T-helper 1 cell treated with Interleukin-12 subunit alpha and Interleukin-12 subunit beta and Interleukin-4 antibody, amounts not matched to agents 30 μg/mL and 1 μg/mL, for 36 hours (primary cell): ENCODE results near the gene ALPI.

Source experiments
- H3K27ac Mint-ChIP-seq: one replicate; pipeline ENCODE4 v1.8.0; 2021; ENCODE audit warnings: mild to moderate bottlenecking, mixed read lengths
- H3K27me3 Mint-ChIP-seq: one replicate; pipeline ENCODE4 v1.8.0; 2021; ENCODE audit warnings: low read depth, mixed read lengths
- H3K36me3 Mint-ChIP-seq: one replicate; pipeline ENCODE4 v1.8.0; 2021; ENCODE audit warnings: low read depth, mixed read lengths
- H3K4me1 Mint-ChIP-seq: one replicate; pipeline ENCODE4 v1.8.0; 2021; ENCODE audit warnings: low read depth, mixed read lengths
- H3K4me3 Mint-ChIP-seq: one replicate; pipeline ENCODE4 v1.8.0; 2021; ENCODE audit warnings: mild to moderate bottlenecking, moderate library complexity, mixed read lengths
- H3K9me3 Mint-ChIP-seq: one replicate; pipeline ENCODE4 v1.8.0; 2021; ENCODE audit warnings: mixed read lengths

The ALPI gene

DNA sequence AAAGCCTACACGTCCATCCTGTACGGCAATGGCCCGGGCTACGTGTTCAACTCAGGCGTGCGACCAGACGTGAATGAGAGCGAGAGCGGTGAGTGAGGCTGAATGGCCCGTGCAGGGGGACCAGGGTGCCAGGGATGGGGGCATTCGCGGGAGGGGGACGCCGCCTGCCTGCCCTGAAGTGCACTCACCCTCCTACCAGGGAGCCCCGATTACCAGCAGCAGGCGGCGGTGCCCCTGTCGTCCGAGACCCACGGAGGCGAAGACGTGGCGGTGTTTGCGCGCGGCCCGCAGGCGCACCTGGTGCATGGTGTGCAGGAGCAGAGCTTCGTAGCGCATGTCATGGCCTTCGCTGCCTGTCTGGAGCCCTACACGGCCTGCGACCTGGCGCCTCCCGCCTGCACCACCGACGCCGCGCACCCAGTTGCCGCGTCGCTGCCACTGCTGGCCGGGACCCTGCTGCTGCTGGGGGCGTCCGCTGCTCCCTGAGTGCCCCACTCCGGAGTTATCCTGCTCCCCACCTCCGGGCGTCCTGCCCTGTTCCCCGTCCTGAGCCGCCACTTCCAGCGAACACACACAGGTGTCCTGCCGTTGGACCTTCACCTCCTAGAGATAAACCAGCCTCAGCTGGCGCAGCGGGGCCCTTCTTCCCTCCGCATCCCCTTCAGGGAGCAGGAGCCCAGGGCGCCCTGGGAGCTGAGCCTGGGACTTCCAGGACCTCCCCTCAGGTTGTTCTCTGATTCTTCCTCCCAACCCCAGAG is 2.9 kb downstream of the ALPI start:
- H3K36me3 Mint-ChIP-seq: no peaks in the 10 kb centered on the region
- no peak overlapping the region for H3K4me3 Mint-ChIP-seq
- peaks cover 8% of the 10 kb centered on the region for H3K27me3 Mint-ChIP-seq
- H3K9me3 Mint-ChIP-seq: no peaks in the 10 kb centered on the region
- H3K4me1 Mint-ChIP-seq: no peaks in the 10 kb centered on the region
- no peak overlapping the region for H3K27ac Mint-ChIP-seq

DNA sequence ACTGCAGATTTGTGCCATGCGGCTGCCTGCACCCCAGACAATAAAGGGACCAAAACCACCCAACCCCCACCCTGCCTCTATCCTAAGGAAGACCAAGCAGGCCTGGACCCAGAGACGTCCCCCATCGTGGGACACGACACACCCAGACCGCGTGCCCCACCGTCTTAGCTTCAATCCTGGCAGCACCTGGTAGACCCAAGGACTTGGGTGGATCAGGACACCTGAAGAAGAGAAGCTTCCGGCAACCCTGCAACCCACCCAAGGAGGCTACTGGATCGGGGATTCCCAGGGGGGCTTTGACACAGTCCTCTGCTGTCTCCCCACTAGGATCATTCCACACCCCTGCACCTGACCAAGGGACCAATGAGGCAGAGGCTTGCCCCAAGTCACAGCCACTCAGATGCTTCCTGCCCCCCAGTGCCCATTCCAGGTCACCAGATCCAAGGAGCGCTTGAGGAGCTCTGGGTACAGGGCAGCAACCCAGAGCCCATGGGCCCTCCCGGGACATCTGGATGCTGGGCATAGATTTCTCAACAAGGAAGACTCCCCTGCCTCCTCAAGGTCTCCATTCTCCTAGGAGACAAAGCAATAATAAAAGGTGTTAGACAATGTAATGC is 3.6 kb downstream of the ALPI start:
- Mint-ChIP-seq H3K27ac (no peak overlapping the region), H3K9me3 (no peaks in the 10 kb centered on the region), H3K27me3 (peaks cover 8% of the 10 kb centered on the region), H3K4me3 (no peak overlapping the region), H3K4me1 (no peaks in the 10 kb centered on the region), H3K36me3 (no peaks in the 10 kb centered on the region)

DNA sequence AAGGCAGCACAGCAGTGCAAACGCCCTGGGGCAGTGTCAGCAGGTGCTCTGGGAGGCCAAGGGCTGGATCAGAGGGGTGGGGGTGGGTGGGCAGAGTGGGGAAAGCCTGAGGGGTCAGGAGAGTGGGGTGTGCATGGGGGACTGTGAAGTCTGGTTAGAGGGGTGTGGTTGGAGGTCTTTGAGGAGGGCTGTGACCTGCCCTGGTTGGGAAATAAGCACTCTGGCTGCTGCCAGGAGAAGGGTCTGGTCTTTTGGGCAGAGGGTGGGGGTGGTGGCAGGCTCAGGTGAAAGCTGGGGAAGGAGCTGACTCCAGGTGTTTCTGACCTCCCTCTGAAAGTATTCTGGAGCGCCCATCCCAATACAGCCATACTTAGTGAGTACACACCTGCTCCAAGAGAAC is 4.2 kb downstream of the ALPI start:
- Mint-ChIP-seq H3K9me3 (no peaks in the 10 kb centered on the region), H3K36me3 (no peaks in the 10 kb centered on the region), H3K4me1 (no peaks in the 10 kb centered on the region), H3K4me3 (no peak overlapping the region), H3K27me3 (peaks cover 8% of the 10 kb centered on the region), H3K27ac (no peak overlapping the region)

DNA sequence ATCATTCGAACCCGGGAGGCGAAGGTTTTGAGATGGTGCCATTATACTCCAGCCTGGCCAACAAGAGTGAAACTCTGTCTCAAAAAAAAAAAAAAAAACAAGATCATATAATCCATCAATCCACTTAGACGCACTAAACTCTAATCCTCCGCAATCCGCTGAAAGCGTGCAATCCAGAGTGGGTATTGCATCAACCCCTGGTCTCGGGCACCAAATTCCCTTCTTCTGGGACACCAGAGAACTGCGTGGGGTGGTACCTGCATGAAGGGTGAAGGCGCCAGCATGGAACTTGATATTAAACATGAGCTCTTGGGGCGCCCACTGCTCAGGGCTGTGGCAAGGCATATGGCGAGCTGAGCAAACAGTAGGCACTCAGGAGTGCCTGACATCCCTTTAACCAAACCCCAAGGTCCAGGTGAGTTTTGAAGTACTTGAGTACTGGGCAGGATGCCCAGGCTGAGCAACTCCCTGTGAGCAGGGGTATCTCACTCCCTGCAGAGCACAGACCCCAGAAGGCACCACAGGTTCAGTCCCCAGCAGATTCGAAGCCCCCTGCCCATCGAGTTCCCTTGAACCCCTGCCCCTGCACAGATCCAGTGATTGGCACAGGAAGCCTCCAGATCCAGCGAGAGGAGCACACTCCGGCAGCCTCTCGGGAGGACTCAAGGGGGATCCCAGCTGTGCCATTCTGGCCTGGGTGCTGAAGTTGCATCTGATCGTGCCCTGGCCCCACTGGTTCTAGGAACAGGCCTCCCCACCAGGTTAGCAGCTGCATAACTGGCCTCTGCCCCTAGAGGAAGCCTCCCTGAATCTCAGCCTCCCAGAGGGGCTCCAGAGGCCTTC is 8.0 kb downstream of the ALPI start:
- Mint-ChIP-seq H3K4me1 (no peaks in the 10 kb centered on the region), H3K4me3 (no peak overlapping the region), H3K27ac (no peak overlapping the region), H3K9me3 (no peaks in the 10 kb centered on the region), H3K27me3 (peaks cover 24% of the 10 kb centered on the region), H3K36me3 (no peaks in the 10 kb centered on the region)

DNA sequence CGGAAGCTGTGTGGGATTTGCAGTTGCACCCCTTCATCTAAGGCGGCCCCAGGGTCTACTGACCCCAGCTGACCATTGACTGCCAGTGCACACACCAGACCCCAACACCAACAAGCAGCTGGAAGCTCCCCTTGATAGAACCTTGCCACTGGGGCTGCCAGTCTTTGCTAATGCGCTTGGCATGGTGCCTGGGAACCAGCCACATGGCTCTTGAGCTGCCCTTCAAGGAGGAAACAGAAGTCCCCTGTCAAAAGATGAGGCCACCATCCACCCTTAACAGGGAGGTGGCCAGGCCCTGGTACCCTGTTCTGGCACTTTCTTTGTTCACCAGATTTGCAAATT is 8.6 kb downstream of the ALPI start:
- Mint-ChIP-seq H3K4me3 (no peak overlapping the region), H3K27me3 (peaks cover 30% of the 10 kb centered on the region), H3K27ac (no peak overlapping the region), H3K9me3 (no peaks in the 10 kb centered on the region), H3K36me3 (no peaks in the 10 kb centered on the region), H3K4me1 (no peaks in the 10 kb centered on the region)

DNA sequence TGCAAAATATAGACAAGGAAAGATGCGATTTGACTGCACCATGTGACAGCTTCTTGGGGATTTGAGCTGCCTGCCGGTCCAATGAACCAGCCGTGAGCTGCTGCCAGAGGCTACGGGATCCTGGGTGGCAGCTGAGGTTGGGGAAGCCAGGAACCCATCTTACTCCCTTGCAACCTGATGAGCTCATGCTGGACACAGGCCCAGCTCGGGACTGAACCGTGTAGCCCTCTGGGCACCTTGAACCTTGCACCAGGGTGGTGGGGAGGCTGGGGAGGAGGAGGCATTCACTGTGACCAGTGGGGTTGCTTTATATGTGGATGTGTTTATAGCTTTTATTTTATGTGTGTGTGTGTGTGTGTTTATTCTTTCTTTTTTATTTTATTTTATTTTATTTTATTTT is 9.1 kb downstream of the ALPI start:
- Mint-ChIP-seq H3K4me1 (no peaks in the 10 kb centered on the region), H3K36me3 (no peaks in the 10 kb centered on the region), H3K27me3 (peaks cover 33% of the 10 kb centered on the region), H3K4me3 (no peak overlapping the region), H3K27ac (no peak overlapping the region), H3K9me3 (no peaks in the 10 kb centered on the region)

DNA sequence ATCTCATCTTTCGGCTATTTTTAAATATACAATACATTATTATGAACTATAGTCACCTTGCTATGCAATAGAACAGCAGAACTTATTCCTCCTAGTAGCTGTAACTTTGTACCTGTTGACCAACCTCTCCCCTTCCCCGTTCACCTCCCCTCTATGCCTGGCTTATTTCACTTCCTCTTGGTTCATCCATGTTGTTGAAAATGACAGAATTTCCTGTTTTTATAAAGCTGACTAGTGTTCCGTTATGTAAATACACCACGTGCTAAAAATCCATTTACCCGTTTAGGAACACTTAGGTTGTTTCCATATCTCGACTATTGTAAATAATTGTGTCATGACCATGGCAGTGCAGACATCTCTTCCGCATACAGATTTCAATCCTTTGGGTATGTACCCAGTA is 10.3 kb downstream of the ALPI start:
- Mint-ChIP-seq H3K36me3 (no peaks in the 10 kb centered on the region), H3K4me3 (no peak overlapping the region), H3K27me3 (peaks cover 45% of the 10 kb centered on the region), H3K9me3 (no peaks in the 10 kb centered on the region), H3K27ac (no peak overlapping the region), H3K4me1 (no peaks in the 10 kb centered on the region)

DNA sequence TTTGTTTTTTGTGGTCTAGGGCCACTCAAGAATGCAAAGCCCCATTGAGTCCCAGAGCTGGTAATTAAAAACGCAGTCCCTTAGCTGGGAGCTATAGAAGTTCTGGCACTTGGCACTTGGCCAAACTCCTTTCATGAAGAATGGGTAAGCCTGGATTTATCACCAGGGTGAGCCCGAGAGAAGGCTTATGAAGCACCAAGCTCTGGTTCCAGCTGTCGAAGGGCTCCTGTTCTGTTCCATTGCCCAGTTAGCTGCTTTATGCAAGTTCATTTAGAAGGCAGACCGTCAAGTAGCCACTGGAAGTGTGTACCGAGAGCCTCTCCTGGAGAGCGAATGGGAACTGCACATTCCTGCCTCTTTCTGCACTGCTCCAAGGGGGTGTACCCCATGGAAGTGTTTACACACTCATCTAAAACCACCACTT is 17.5 kb downstream of the ALPI start:
- no peak overlapping the region for H3K27ac Mint-ChIP-seq
- no peak overlapping the region for H3K4me3 Mint-ChIP-seq
- no peaks in the 10 kb centered on the region for H3K4me1 Mint-ChIP-seq
- H3K27me3 Mint-ChIP-seq: peaks cover 45% of the 10 kb centered on the region
- no peaks in the 10 kb centered on the region for H3K36me3 Mint-ChIP-seq
- H3K9me3 Mint-ChIP-seq: no peaks in the 10 kb centered on the region

DNA sequence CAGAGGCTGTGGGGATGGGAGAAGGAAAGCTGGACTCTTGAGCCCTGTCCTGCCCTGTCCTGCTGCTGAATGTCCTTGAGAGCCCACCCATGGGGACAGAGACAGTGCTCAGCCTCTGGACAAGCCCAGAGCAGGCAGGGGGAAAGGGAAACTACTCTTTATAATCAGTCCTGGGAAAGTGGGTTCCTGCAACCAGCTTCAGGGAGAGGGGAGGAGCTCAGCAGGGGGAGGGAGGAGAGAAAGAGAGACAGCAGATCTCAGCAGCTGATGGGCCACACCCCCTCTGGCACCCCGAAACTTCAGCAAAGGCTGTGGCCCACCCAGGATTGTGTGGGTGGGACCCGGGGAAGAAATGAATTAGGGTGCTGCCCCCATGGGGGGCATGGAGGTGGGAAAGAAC is 20.1 kb downstream of the ALPI start:
- Mint-ChIP-seq H3K27ac (no peak overlapping the region), H3K9me3 (no peaks in the 10 kb centered on the region), H3K4me3 (no peak overlapping the region), H3K4me1 (no peaks in the 10 kb centered on the region), H3K36me3 (no peaks in the 10 kb centered on the region), H3K27me3 (peaks cover 23% of the 10 kb centered on the region)

DNA sequence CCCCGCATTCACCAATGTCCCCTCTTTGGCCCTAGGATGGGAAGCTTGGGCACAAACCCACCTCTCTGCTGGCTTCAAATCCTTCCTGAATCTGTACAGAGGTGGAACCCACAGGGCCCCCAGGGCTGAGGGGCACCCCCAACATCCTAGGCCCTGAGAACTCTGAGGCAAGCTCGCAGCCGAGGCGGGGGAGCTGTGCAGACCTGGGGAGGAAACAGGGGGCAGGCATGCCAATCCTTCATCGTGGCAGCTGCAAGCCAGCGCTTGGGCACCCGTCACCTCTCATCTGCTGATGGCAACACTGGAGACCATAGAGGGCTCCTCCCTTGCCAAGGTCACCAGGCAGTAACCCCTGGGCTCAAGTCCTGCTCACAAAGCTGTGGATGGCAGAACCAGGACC is 20.8 kb downstream of the ALPI start:
- H3K36me3 Mint-ChIP-seq: no peaks in the 10 kb centered on the region
- H3K4me3 Mint-ChIP-seq: no peak overlapping the region
- no peaks in the 10 kb centered on the region for H3K4me1 Mint-ChIP-seq
- no peak overlapping the region for H3K27ac Mint-ChIP-seq
- peaks cover 16% of the 10 kb centered on the region for H3K27me3 Mint-ChIP-seq
- no peaks in the 10 kb centered on the region for H3K9me3 Mint-ChIP-seq

DNA sequence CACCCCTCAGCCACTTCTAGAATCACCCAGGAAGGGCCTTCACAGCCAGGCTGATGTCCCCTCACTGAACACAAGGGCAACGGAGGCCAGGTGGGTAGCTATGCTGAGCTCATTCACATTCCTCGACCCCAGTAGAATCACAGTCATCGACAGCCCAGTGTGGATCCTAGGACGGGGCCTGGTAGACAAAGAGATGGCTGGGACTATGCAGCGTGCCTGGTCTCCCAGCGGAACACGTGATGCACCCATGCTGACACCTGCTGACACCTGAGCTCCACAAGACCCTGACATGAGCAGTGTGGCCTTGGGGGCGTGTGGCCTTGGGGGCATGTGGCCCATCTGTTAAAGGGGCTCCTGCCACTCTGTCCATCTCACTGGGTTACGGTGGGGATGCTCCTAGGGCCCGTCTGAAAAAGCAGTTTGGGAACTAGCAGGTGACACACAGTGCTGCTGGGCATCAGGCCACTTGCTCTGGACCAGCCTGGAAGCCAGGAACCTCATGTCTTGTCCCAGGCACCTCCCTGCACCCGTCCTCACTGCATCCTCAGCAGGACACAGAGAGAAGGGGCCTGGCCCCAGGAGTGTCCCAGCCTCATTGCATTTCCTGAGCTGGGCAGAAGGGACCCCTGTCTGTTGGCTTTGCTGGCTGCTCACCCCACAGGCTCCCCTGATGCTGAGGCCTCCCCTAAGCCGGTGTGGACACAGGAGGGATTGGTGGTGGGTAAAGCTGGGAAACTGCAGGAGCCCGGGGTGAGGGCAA is 22.0 kb downstream of the ALPI start:
- no peaks in the 10 kb centered on the region for H3K9me3 Mint-ChIP-seq
- no peaks in the 10 kb centered on the region for H3K4me1 Mint-ChIP-seq
- peaks cover 4% of the 10 kb centered on the region for H3K27me3 Mint-ChIP-seq
- H3K36me3 Mint-ChIP-seq: no peaks in the 10 kb centered on the region
- H3K27ac Mint-ChIP-seq: no peak overlapping the region
- H3K4me3 Mint-ChIP-seq: no peak overlapping the region

DNA sequence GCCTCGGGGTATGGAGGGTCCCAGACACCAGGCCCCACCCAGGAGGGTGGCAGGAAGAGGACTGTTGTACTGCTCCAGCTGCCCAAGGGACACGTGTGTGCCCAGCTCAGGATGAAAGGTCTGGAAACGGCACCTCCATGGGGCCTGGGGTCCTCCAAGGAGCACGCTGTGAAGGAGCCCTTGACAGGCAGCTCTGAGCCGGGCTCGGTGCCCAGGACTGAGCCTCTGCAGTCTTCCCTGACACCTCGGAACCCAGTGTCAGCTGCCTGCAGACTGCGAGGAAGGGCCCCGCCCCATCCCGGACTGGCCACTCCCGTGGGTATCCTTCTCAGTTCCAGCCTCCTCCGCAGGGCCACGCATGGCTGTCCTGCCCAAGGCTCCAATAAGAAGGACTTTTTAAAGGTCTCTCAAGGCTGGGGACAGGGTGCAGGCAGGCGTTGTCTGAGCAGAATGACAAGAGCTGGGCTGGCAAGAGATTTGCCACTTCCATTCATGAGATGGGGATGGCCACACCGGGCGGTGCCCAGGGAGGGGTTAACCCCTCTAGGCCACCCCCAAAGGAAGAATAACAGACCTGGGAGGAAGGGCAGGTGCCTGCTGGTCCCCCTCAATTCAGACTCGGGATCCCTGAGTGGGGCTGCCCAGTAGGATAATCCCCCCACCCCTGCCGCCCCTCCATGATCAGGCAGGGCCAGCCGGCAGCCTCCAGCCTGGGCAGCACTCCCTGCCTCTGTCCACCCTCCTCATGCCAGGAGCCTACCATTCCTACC is 22.8 kb downstream of the ALPI start:
- H3K27me3 Mint-ChIP-seq: no peaks in the 10 kb centered on the region
- no peak overlapping the region for H3K27ac Mint-ChIP-seq
- H3K36me3 Mint-ChIP-seq: no peaks in the 10 kb centered on the region
- H3K4me3 Mint-ChIP-seq: no peak overlapping the region
- no peaks in the 10 kb centered on the region for H3K4me1 Mint-ChIP-seq
- no peaks in the 10 kb centered on the region for H3K9me3 Mint-ChIP-seq

DNA sequence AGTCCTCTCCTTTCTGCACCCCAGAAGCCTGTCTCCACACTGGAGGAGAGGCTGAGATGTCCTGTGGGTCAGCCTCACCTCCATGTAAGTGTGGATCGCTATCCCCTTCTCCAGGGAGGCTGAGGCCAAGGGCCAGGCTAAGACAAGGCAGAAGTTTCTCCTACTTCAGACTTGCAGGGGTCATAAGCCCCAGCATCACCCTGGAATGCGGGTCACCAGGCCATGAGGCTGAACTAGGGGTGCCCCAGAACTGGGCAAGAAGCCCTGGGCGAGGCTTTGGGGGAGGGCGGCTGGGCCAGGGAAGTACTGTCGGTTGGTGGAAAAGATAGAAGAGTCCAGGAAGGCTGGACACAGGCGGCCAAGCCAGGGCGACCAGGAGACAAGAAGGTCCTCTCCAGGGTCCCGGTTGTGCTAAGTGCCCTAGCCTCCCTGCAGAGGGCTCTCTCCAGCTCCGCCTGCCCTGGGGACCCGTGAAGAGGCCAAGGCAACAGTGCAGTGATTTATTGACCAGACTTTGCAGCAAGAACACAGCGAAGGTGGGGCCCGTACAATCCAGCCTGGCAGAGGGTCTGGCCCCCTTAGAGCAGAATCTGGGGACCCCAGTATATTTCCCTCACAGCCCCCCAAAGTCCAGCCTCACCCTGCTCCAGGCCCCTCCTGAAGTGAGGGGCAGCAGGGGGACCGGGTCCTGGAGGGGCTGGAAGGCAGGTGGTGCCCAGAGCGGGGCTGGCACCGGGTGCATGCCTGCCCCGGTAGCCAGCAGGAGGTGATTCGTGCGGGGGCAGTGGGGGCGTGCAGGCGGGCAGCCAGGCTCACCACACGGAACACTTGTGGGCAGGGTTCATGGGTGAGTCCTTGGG is 23.6 kb downstream of the ALPI start:
- H3K4me1 Mint-ChIP-seq: no peaks in the 10 kb centered on the region
- no peak overlapping the region for H3K27ac Mint-ChIP-seq
- H3K27me3 Mint-ChIP-seq: peaks cover 6% of the 10 kb centered on the region
- no peak overlapping the region for H3K4me3 Mint-ChIP-seq
- no peaks in the 10 kb centered on the region for H3K9me3 Mint-ChIP-seq
- H3K36me3 Mint-ChIP-seq: no peaks in the 10 kb centered on the region
